ENCODE results near the gene CEP72. TPM values are rescaled to one million over a fixed set of nuclear protein-coding genes. Genes with fewer than 3 reads are reported as not detected.

Gene CEP72
- total RNA-seq, 2 experiments from 2014 or later = 27.0 to 28.9 TPM

GRCh38 chr5:644971-645370 lies 32.8 kb downstream of the CEP72 start:
- H3K4me3 Mint-ChIP-seq = no peak overlapping the region
- ChIA-PET POLR2A (no interaction called here), CTCF (no interaction called here)
- peaks cover 11% of the 10 kb centered on the region for H3K36me3 Mint-ChIP-seq (ENCODE audit: low read depth)
- H3K4me1 Mint-ChIP-seq (ENCODE audit: low read depth) = no peaks in the 10 kb centered on the region
- DNase-seq (no peak), ATAC-seq (no peak)
- no peak for TF ChIP-seq CTCF (IDR thresholded peaks at IDR 0.05)
- H3K27me3 Mint-ChIP-seq = no peaks in the 10 kb centered on the region
- no peak overlapping the region for H3K27ac Mint-ChIP-seq
- intact Hi-C loops (cut with micrococcal nuclease) = no loop called here
- no peaks in the 10 kb centered on the region for H3K9me3 Mint-ChIP-seq

GRCh38 chr5:645421-645820 lies 33.3 kb downstream of the CEP72 start:
- CTCF ChIA-PET = no interaction called here
- Mint-ChIP-seq H3K4me1 (ENCODE audit: low read depth) (no peaks in the 10 kb centered on the region), H3K27me3 (no peaks in the 10 kb centered on the region)

DNA sequence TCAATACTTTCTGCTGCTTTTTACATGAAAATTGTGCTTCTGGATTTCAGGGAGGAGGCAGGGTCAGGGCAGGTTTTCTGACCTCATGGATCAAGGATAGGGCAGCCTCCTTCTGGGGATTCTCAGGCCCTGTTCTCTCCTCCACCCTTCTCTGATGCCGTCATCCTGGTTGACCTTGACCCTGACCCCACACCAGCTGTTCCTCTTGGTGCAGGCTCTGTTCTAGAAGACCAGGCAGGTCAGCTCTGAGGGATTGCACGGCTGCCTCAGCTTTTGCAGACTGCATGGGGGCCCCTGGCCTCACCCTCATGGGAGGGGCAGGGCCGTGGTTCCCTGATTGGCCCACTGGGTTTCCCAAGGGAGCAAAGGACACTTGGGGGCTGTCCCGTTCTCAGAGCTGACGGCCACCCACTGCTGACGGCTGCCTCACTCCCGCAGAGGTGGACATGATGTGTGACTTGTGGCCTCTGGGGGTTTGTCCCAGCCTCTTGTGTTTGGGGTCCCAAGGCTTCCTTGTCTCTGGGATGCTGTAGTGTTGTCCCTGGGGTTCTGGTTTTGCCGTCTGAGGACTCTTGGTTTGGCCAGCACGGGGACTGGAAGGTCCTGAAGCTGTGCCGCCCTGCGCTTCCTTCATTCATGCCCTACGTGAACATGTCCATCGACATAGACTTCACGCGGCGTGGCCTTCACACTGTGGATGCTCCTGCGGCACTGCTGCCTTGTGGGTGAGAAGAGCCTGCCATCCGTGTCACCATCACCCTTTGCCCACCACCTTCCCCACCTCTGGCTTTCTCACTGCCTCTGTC lies 34.5 kb downstream of the CEP72 start:
- ChIA-PET CTCF (interaction anchor here (0.6 kb wide), 2 partner anchors 215 to 1007 kb away, joined by 3 read pairs; no protein-coding TSS in a partner anchor), POLR2A (no interaction called here)
- no peaks in the 10 kb centered on the region for H3K4me1 Mint-ChIP-seq (ENCODE audit: low read depth)
- DNase-seq = no peak
- no peak for TF ChIP-seq CTCF (IDR thresholded peaks at IDR 0.05)
- H3K27me3 Mint-ChIP-seq = no peaks in the 10 kb centered on the region
- no peak for ATAC-seq
- peaks cover 4% of the 10 kb centered on the region for H3K36me3 Mint-ChIP-seq (ENCODE audit: low read depth)
- H3K4me3 Mint-ChIP-seq = no peak overlapping the region
- no peaks in the 10 kb centered on the region for H3K9me3 Mint-ChIP-seq
- no peak overlapping the region for H3K27ac Mint-ChIP-seq
- intact Hi-C loops (cut with micrococcal nuclease) = no loop called here

More at GRCh38 chr5:645421-645820, 33.3 kb downstream of the CEP72 start:
- POLR2A ChIA-PET = no interaction called here
- H3K27ac Mint-ChIP-seq = no peak overlapping the region
- H3K9me3 Mint-ChIP-seq = no peaks in the 10 kb centered on the region
- peaks cover 9% of the 10 kb centered on the region for H3K36me3 Mint-ChIP-seq (ENCODE audit: low read depth)
- DNase-seq (no peak), ATAC-seq (no peak)
- no peak overlapping the region for H3K4me3 Mint-ChIP-seq
- intact Hi-C loops (cut with micrococcal nuclease) = no loop called here
- no peak for TF ChIP-seq CTCF (IDR thresholded peaks at IDR 0.05)

GRCh38 chr5:647311-647710 lies 35.2 kb downstream of the CEP72 start:
- Mint-ChIP-seq H3K9me3 (no peaks in the 10 kb centered on the region), H3K27ac (no peak overlapping the region), H3K4me3 (no peak overlapping the region), H3K27me3 (no peaks in the 10 kb centered on the region), H3K4me1 (ENCODE audit: low read depth) (no peaks in the 10 kb centered on the region), H3K36me3 (ENCODE audit: low read depth) (peaks cover 8% of the 10 kb centered on the region)
- DNase-seq = no peak
- CTCF ChIA-PET = interaction anchor here (0.6 kb wide), 2 partner anchors 214 to 1006 kb away, joined by 3 read pairs; no protein-coding TSS in a partner anchor
- intact Hi-C loops (cut with micrococcal nuclease) = no loop called here
- no peak for ATAC-seq
- TF ChIP-seq CTCF (IDR thresholded peaks at IDR 0.05) = no peak
- POLR2A ChIA-PET = no interaction called here

- no peaks in the 10 kb centered on the region for H3K4me1 Mint-ChIP-seq (ENCODE audit: low read depth)
- H3K36me3 Mint-ChIP-seq (ENCODE audit: low read depth) = peaks cover 8% of the 10 kb centered on the region
- intact Hi-C loops (cut with micrococcal nuclease) = no loop called here
- CTCF ChIA-PET = interaction anchor here (0.6 kb wide), 2 partner anchors 214 to 1006 kb away, joined by 3 read pairs; no protein-coding TSS in a partner anchor
- no peak for ATAC-seq
- no peak for DNase-seq
- H3K27me3 Mint-ChIP-seq = no peaks in the 10 kb centered on the region
- POLR2A ChIA-PET = no interaction called here
- no peak overlapping the region for H3K4me3 Mint-ChIP-seq
- H3K27ac Mint-ChIP-seq = no peak overlapping the region
- H3K9me3 Mint-ChIP-seq = no peaks in the 10 kb centered on the region
- no peak for TF ChIP-seq CTCF (IDR thresholded peaks at IDR 0.05)
These were observed 35.6 kb downstream of the CEP72 start for GRCh38 chr5:647727-648126.
